ENCODE measurements around the gene GPN2.

The GPN2 gene

GRCh38 chr1:26827663-26828062, 62.4 kb downstream of the GPN2 start:
- Histone ChIP-seq H3K36me3 (ENCODE audit: control insufficient read depth in 1 of 2, insufficient read depth in 2 of 2, low read length in 2 of 2) (peaks cover 7 to 11% of the 10 kb centered on the region in 2 donors), H3K27me3 (ENCODE audit: low read depth, low read length) (no peaks in the 10 kb centered on the region), H3K4me3 (ENCODE audit: low read depth in 1 of 2, low read length in 2 of 2) (peak overlapping the region; percentile 66 to 73), H3K4me1 (ENCODE audit: control insufficient read depth in 1 of 2, insufficient read depth in 2 of 2, low read length in 2 of 2) (peaks cover 16 to 34% of the 10 kb centered on the region in 2 donors), H3K9me3 (ENCODE audit: control insufficient read depth in 1 of 2, low read length in 2 of 2) (no peaks in the 10 kb centered on the region), H3K27ac (ENCODE audit: low read length) (peak overlapping the region; percentile 63)

GRCh38 chr1:26827106-26827604, 62.9 kb downstream of the GPN2 start:
- peaks cover 4 to 6% of the 10 kb centered on the region in 2 donors for H3K36me3 ChIP-seq (ENCODE audit: control insufficient read depth in 1 of 2, insufficient read depth in 2 of 2, low read length in 2 of 2)

GRCh38 chr1:26826261-26827105, 63.6 kb downstream of the GPN2 start, which contains the start of gene ZDHHC18:
Gene ZDHHC18, plus strand, starts transcription at chr1:26826688. Its CDS starts 117 bp downstream, at chr1:26826805.
- Histone ChIP-seq H3K4me3 (ENCODE audit: low read depth in 1 of 2, low read length in 2 of 2) (peak within 1 kb of the TSS; percentile 70 to 80), H3K27me3 (ENCODE audit: low read depth, low read length) (no peaks in the 10 kb centered on the region), H3K9me3 (ENCODE audit: control insufficient read depth in 1 of 2, low read length in 2 of 2) (no peaks in the 10 kb centered on the region), H3K4me1 (ENCODE audit: control insufficient read depth in 1 of 2, insufficient read depth in 2 of 2, low read length in 2 of 2) (peaks cover 16 to 34% of the 10 kb centered on the region in 2 donors), H3K36me3 (ENCODE audit: control insufficient read depth in 1 of 2, insufficient read depth in 2 of 2, low read length in 2 of 2) (peaks cover 0 to 4% of the 10 kb centered on the region in 2 donors), H3K27ac (ENCODE audit: low read length) (peak within 1 kb of the TSS; percentile 72)

More at GRCh38 chr1:26827106-26827604, 62.9 kb downstream of the GPN2 start:
- H3K4me3 ChIP-seq (ENCODE audit: low read depth in 1 of 2, low read length in 2 of 2): peak overlapping the region; percentile 66 to 73
- H3K9me3 ChIP-seq (ENCODE audit: control insufficient read depth in 1 of 2, low read length in 2 of 2): no peaks in the 10 kb centered on the region
- peaks cover 16 to 34% of the 10 kb centered on the region in 2 donors for H3K4me1 ChIP-seq (ENCODE audit: control insufficient read depth in 1 of 2, insufficient read depth in 2 of 2, low read length in 2 of 2)
- H3K27ac ChIP-seq (ENCODE audit: low read length): peak overlapping the region; percentile 63
- H3K27me3 ChIP-seq (ENCODE audit: low read depth, low read length): no peaks in the 10 kb centered on the region
